Calu3 (cell line): Measurements from ENCODE around the gene ATF7IP2. TPM values are rescaled to one million over a fixed set of nuclear protein-coding genes. Genes with fewer than 3 reads are reported as not detected.
"Not testable (repeated sequence)": the region's sequence is repeated elsewhere in the genome, so short reads cannot be mapped to it uniquely, and the experiment has no call there.

Experiments
- BruUV-seq: library from RNA; stranded (reverse); fragments of 400-500 nt; replicated peaks from 2 replicates; lab custom pipeline; 2021; lab: Mats Ljungman, UMichigan
- CTCF ChIA-PET: fragments of 300-600 bp; sonication (Branson Sonifier 250); formaldehyde crosslinking; loops from one replicate; lab custom pipeline; 2022; ENCODE audit warnings: antibody characterized with exemption; lab: Charles Lee
- DNase-seq: peaks from one replicate; pipeline ENCODE4 v3.0.0; 2022
- H3K27ac Mint-ChIP-seq: one replicate; pipeline ENCODE4 v1.8.0; 2022; ENCODE audit warnings: mixed read lengths; ENCODE audit not compliant: unreplicated experiment
- H3K27me3 Mint-ChIP-seq: one replicate; pipeline ENCODE4 v1.8.0; 2022; ENCODE audit warnings: mixed read lengths; ENCODE audit not compliant: unreplicated experiment
- H3K36me3 Mint-ChIP-seq: one replicate; pipeline ENCODE4 v1.8.0; 2022; ENCODE audit warnings: mild to moderate bottlenecking, moderate library complexity, mixed read lengths; ENCODE audit not compliant: insufficient read depth, unreplicated experiment
- H3K4me1 Mint-ChIP-seq: one replicate; pipeline ENCODE4 v1.8.0; 2022; ENCODE audit warnings: mild to moderate bottlenecking, low read depth, mixed read lengths; ENCODE audit not compliant: unreplicated experiment
- H3K4me3 Mint-ChIP-seq: one replicate; pipeline ENCODE4 v1.8.0; 2022; ENCODE audit warnings: mild to moderate bottlenecking, low read depth, moderate library complexity, mixed read lengths; ENCODE audit not compliant: unreplicated experiment
- H3K9me3 Mint-ChIP-seq: one replicate; pipeline ENCODE4 v1.8.0; 2022; ENCODE audit warnings: low read depth, mixed read lengths; ENCODE audit not compliant: unreplicated experiment
- intact Hi-C: fragments of 100-400 bp; cut with micrococcal nuclease; formaldehyde crosslinking; loops from one replicate; pipeline ENCODE4 v1.10.0; 2022; ENCODE audit not compliant: unreplicated experiment
- total RNA-seq: library from RNA; stranded (reverse); gene quantifications from 2 replicates; pipeline ENCODE4 v1.2.3, GENCODE V29; 2022
- TF ChIP-seq, protein P1 (sequence below): fragments of 200-600 bp; IDR thresholded peaks from one replicate; pipeline ENCODE4 v1.8.0; 2022; ENCODE audit warnings: antibody characterized with exemption; ENCODE audit not compliant: unreplicated experiment

The ATF7IP2 gene
- total RNA-seq, 1 experiment from 2014 or later, result 29.7 TPM

GRCh38 chr16:10391339-10391738 is 5.5 kb downstream of the ATF7IP2 start:
- CTCF ChIA-PET, result no interaction called here
- Mint-ChIP-seq H3K36me3 (peaks cover 25% of the 10 kb centered on the region), H3K4me3 (no peak overlapping the region), H3K27ac (no peak overlapping the region), H3K27me3 (no peaks in the 10 kb centered on the region), H3K4me1 (no peaks in the 10 kb centered on the region), H3K9me3 (no peaks in the 10 kb centered on the region)
- intact Hi-C loops, result loop anchor here (2.0 kb wide), 1 partner anchor 135 kb away; no protein-coding TSS in a partner anchor
- TF ChIP-seq, protein P1, sequence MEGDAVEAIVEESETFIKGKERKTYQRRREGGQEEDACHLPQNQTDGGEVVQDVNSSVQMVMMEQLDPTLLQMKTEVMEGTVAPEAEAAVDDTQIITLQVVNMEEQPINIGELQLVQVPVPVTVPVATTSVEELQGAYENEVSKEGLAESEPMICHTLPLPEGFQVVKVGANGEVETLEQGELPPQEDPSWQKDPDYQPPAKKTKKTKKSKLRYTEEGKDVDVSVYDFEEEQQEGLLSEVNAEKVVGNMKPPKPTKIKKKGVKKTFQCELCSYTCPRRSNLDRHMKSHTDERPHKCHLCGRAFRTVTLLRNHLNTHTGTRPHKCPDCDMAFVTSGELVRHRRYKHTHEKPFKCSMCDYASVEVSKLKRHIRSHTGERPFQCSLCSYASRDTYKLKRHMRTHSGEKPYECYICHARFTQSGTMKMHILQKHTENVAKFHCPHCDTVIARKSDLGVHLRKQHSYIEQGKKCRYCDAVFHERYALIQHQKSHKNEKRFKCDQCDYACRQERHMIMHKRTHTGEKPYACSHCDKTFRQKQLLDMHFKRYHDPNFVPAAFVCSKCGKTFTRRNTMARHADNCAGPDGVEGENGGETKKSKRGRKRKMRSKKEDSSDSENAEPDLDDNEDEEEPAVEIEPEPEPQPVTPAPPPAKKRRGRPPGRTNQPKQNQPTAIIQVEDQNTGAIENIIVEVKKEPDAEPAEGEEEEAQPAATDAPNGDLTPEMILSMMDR, result no peak
- no TSS peak for BruUV-seq
- DNase-seq, result no peak

- peaks cover 19% of the 10 kb centered on the region for H3K36me3 Mint-ChIP-seq
- CTCF ChIA-PET, result no interaction called here
- no peak for DNase-seq
- intact Hi-C loops, result no loop called here
- no peak overlapping the region for H3K4me3 Mint-ChIP-seq
- BruUV-seq, result no TSS peak
- peaks cover 11% of the 10 kb centered on the region for H3K9me3 Mint-ChIP-seq
- no peak overlapping the region for H3K27ac Mint-ChIP-seq
- no peaks in the 10 kb centered on the region for H3K27me3 Mint-ChIP-seq
- TF ChIP-seq, protein P1, result no peak
- H3K4me1 Mint-ChIP-seq, result no peaks in the 10 kb centered on the region
Measured at GRCh38 chr16:10402975-10403374, 17.1 kb downstream of the ATF7IP2 start.

- no peak for DNase-seq
- no TSS peak for BruUV-seq
- peaks cover 13% of the 10 kb centered on the region for H3K36me3 Mint-ChIP-seq
- H3K4me1 Mint-ChIP-seq, result no peaks in the 10 kb centered on the region
- H3K4me3 Mint-ChIP-seq, result no peak overlapping the region
- TF ChIP-seq, protein P1, result no peak
- CTCF ChIA-PET, result no interaction called here
- H3K27ac Mint-ChIP-seq, result no peak overlapping the region
- peaks cover 24% of the 10 kb centered on the region for H3K9me3 Mint-ChIP-seq
- intact Hi-C loops, result no loop called here
- H3K27me3 Mint-ChIP-seq, result no peaks in the 10 kb centered on the region
Measured at GRCh38 chr16:10405386-10405939, 19.6 kb downstream of the ATF7IP2 start.

DNA sequence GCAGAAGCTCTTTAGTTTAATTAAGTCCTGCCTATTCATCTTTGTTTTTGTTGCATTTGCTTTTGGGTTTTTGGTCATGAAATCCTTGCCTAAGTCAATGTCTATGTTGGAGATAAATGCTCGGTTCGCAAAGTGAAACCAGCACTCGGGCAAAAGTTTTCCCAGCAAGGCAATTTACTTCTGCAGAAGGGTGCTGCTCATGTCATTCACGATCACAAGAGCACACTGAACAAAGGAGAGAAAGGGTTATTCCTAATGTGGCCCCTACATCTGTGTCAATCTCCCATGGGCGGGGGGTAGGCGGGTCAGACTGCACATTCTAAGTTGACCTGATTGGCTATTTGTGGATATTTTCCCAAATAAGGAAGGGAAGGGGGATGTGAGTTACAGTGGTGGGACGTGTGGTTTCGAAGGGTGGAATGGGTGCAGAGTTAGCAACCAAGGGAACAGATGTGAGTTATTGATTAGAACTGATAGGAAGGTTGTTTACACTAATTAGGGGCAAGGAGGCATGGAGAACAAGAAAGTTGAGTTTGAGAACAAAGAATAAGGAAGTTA is 23.0 kb downstream of the ATF7IP2 start:
- BruUV-seq, result no TSS peak
- Mint-ChIP-seq H3K36me3 (peaks cover 8% of the 10 kb centered on the region), H3K27ac (no peak overlapping the region), H3K27me3 (no peaks in the 10 kb centered on the region), H3K4me3 (no peak overlapping the region), H3K9me3 (peaks cover 27% of the 10 kb centered on the region), H3K4me1 (no peaks in the 10 kb centered on the region)
- intact Hi-C loops, result no loop called here
- TF ChIP-seq, protein P1, result no peak
- DNase-seq, result no peak
- CTCF ChIA-PET, result no interaction called here

GRCh38 chr16:10409713-10410112 is 23.9 kb downstream of the ATF7IP2 start:
- CTCF ChIA-PET, H3K36me3 Mint-ChIP-seq, intact Hi-C loops, H3K4me1 Mint-ChIP-seq, BruUV-seq, DNase-seq, H3K27ac Mint-ChIP-seq, H3K4me3 Mint-ChIP-seq, H3K27me3 Mint-ChIP-seq: not testable (repeated sequence)
- peaks cover 33% of the 10 kb centered on the region for H3K9me3 Mint-ChIP-seq
